Small intestine (tissue), 7 donors: ENCODE results near the gene CRYGN. TPM values are rescaled to one million over a fixed set of nuclear protein-coding genes. Genes with fewer than 3 reads are reported as not detected.

ENCODE experiments used
- DNase-seq, 2 donors: peaks; one replicate each; pipeline versions ENCODE4 v3.0.0 to v3.0.0-alpha.2; 2013
- FAIRE-seq: peaks from 2 replicates; lab custom pipeline; 2012; peaks lifted over from hg19 to GRCh38; lab: Jason Lieb, UNC
- H3K27ac ChIP-seq, 3 donors: one replicate each; pipeline ENCODE4 v1.5.1; 2013; ENCODE audit warnings: low read length in 2 of 3, mild to moderate bottlenecking in 2 of 3, control low read depth in 1 of 3, inconsistent platforms in 1 of 3, low read depth in 1 of 3, moderate library complexity in 1 of 3
- H3K27me3 ChIP-seq, 3 donors: one replicate each; pipeline ENCODE4 v1.6.1; 2013; ENCODE audit warnings: low read length in 3 of 3, inconsistent platforms in 1 of 3; ENCODE audit not compliant: control insufficient read depth in 3 of 3, insufficient read depth in 3 of 3
- H3K36me3 ChIP-seq, 3 donors: one replicate each; pipeline ENCODE4 v1.6.1; 2013; ENCODE audit warnings: low read length in 3 of 3, inconsistent platforms in 1 of 3, low read depth in 1 of 3, mild to moderate bottlenecking in 1 of 3, moderate library complexity in 1 of 3; ENCODE audit not compliant: control insufficient read depth in 3 of 3, insufficient read depth in 2 of 3
- H3K4me1 ChIP-seq, 3 donors: one replicate each; pipeline ENCODE4 v1.6.1; 2013; ENCODE audit warnings: low read length in 2 of 3, inconsistent platforms in 1 of 3, low read depth in 1 of 3, mild to moderate bottlenecking in 1 of 3, moderate library complexity in 1 of 3; ENCODE audit not compliant: control insufficient read depth in 3 of 3, insufficient read depth in 2 of 3
- H3K4me3 ChIP-seq, 3 donors: one replicate each; pipeline ENCODE4 v1.5.1; 2013; ENCODE audit warnings: low read length in 3 of 3, control low read depth in 1 of 3, inconsistent platforms in 1 of 3, low read depth in 1 of 3, mild to moderate bottlenecking in 1 of 3, moderate library complexity in 1 of 3
- H3K9me3 ChIP-seq, 2 donors: one replicate each; pipeline ENCODE4 v1.6.1; 2013; ENCODE audit warnings: low read depth in 1 of 2, low read length in 1 of 2; ENCODE audit not compliant: control insufficient read depth in 2 of 2, insufficient read depth in 1 of 2
- WGBS, 3 donors: extraction: QIAGEN DNeasy Blood & Tissue Kit; methylation state at CpG; one replicate each; pipeline ENCODE4 v1.1.7; 2013; 5-methylcytosine and 5-hydroxymethylcytosine counted together
- polyA plus RNA-seq, 4 donors: library from polyadenylated mRNA; stranded (reverse) in 3 of 4; unstranded in 1 of 4; fragments of 200-250 nt in 3 of 4; fragments of 120-200 nt in 1 of 4; gene quantifications; one replicate each; pipeline versions ENCODE4 v1.2.1 to v1.2.3, GENCODE V29; 2013
- donor health status: healthy with polysubstance abuse.
- donor health status: control.
- donor health status: control.
- donor health status: Bipolar disorder and iron deficiency.
- donor health status: healthy.

Gene CRYGN
- polyA plus RNA-seq, 4 donors: 0.06 to 0.07 TPM; not detected in 2

DNA sequence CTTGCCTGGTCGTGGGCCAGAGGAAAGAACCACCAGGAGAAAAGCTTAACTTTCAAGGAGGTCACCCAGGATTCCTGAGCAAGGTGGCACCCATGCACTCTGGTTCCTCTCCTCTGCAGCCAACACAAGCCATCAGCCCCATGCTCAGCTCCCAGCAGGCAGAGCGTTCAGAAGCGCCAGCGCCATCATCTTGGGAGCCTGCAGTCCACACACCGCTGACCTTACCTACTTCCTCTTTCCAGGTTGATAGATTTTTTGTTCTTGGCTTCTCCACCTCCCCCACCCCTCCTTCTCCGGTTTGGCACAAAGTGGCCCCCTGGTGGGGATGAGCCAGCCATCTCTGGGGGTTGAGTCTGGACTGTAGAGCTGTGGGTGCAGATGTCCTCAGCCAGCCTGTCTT is 28.4 kb downstream of the CRYGN start:
- Histone ChIP-seq H3K27me3 (peaks cover 4 to 61% (median 7%) of the 10 kb centered on the region in 3 donors), H3K4me1 (peaks cover 0 to 13% (median 5%) of the 10 kb centered on the region in 3 donors), H3K27ac (no peak overlapping the region), H3K36me3 (no peaks in the 10 kb centered on the region), H3K4me3 (no peak overlapping the region), H3K9me3 (no peaks in the 10 kb centered on the region)
- DNase-seq (no peak), FAIRE-seq (no peak)
- WGBS, 3 donors: 64 to 73% (median 70%) methylated on average over 6 of the region's 6 CpGs

DNA sequence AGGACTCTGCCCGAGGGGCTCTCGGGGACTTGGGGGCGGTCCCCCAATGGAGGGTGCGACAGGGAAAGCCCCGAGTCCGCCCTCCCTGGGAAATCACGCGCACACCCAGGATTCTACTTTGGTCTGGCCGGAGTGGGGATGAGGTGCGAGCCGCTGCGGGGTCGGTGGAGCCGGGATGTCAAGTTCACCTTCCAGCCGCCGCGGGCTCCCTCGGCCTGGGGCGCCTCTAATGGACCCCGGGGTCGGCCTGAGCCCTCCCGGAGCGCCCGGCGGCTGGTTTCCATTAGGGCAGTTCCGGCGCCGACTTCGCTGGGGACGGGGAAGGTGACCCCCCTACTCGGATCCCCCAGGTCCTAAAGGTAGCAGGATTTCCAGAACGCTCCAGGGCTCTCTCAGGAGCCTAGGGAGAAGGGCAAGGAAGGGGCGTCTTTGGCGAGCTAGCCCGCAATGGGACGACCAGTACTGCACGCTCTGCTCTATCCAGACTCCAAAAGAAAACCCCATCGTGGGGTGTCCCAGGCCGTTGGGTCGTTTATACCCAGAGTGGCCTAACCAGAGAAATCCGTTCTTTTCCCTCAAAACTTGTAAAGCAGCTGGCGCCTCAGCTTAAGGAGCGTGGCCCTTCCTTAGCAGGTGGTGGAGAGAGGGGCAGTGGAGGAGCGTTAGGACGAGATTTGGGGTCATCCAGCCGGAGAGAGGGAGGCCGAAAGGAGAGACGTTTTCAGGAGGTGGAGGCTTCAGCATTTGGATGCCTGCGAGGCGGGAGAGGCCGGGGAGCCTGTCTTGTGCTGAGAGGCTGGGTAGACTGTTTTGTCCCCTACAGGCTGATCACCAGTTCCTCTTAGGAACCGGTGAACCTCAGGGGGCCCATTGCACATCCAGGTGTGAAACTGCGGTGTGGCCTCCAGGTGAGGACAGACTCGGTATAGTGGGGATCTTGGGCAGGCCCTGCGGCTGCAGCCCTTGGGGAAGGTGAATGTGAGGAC is 29.2 kb downstream of the CRYGN start:
- 23 to 28% (median 26%) methylated on average over 50 to 55 of the region's 55 CpGs for WGBS, 3 donors
- Histone ChIP-seq H3K9me3 (no peaks in the 10 kb centered on the region), H3K27me3 (peaks cover 4 to 56% (median 7%) of the 10 kb centered on the region in 3 donors), H3K4me3 (peak overlapping the region; percentile 36 to 58 (median 38)), H3K4me1 (peaks cover 0 to 8% (median 5%) of the 10 kb centered on the region in 3 donors), H3K36me3 (no peaks in the 10 kb centered on the region), H3K27ac (no peak overlapping the region)
- no peak for FAIRE-seq
- peak in 1 of 2 donors; percentile 57 for DNase-seq

GRCh38 chr7:151409667-151410404 is 30.1 kb downstream of the CRYGN start, which contains the start of gene WDR86:
Gene WDR86, minus strand, starts transcription at chr7:151410038. Its CDS starts 449 bp downstream, at chr7:151409589.
- FAIRE-seq (no peak), DNase-seq (peak in 1 of 2 donors; percentile 36)
- Histone ChIP-seq H3K4me3 (peak within 1 kb of the TSS; percentile 36 to 58 (median 38)), H3K27ac (peak within 1 kb of the TSS in 1 of 3 donors; percentile 83), H3K36me3 (no peaks in the 10 kb centered on the region), H3K4me1 (peaks cover 0 to 8% (median 5%) of the 10 kb centered on the region in 3 donors), H3K27me3 (peaks cover 4 to 56% (median 7%) of the 10 kb centered on the region in 3 donors), H3K9me3 (no peaks in the 10 kb centered on the region)
- 2 to 3% (median 3%) methylated on average over 53 to 75 of the region's 75 CpGs for WGBS, 3 donors

DNA sequence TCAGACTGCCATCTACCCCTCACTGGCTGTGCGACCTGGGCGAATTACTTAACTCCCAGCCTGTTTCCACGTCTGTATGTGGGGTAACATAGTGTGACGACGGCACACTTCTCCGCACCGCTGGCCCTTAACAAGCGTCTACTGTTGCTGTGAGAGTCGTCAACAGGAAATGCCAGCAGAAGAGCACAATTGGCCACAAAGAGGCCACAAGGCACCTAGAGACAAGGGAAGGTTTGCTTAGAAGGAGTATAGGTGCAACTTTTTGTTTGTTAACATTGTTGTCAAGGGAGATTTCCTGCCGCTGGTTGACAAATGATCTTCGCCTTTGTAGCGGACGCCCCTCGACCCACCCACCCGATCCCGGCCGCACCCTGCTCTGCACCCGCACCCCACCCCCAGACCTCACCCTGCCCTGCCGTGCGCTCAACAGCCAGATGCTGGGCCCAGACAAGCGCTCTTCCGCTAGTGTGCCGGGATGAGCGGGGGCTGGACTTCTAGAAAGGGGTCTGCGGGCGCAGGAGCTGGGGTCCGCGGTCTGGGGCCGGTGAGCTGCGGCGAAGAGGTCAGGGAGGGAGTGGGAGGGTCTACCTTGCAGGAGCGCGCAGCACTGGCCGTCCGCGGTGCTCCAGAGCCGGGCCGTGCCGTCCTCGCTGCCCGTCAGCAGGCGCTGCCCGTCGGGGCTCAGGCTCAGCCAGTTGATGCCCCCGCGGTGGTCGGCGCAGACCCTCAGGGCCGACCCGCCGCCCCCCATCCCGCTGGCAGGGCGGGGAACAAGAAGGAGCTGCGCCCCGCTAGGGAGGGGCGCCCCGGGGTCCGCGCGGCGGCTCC is 30.9 kb downstream of the CRYGN start:
- 5 to 10% (median 5%) methylated on average over 43 to 61 of the region's 61 CpGs for WGBS, 3 donors
- DNase-seq (peak; percentile 51 to 55), FAIRE-seq (no peak)
- Histone ChIP-seq H3K4me3 (peak overlapping the region in 2 of 3 donors; percentile 36 to 58), H3K9me3 (no peaks in the 10 kb centered on the region), H3K36me3 (no peaks in the 10 kb centered on the region), H3K27me3 (peaks cover 4 to 51% (median 7%) of the 10 kb centered on the region in 3 donors), H3K4me1 (peaks cover 0 to 15% (median 5%) of the 10 kb centered on the region in 3 donors), H3K27ac (peak overlapping the region in 1 of 3 donors; percentile 83)

GRCh38 chr7:151408498-151408838 is 31.5 kb downstream of the CRYGN start:
- WGBS, 3 donors: 75 to 78% (median 78%) methylated on average over 7 of the region's 7 CpGs
- no peak for FAIRE-seq

DNA sequence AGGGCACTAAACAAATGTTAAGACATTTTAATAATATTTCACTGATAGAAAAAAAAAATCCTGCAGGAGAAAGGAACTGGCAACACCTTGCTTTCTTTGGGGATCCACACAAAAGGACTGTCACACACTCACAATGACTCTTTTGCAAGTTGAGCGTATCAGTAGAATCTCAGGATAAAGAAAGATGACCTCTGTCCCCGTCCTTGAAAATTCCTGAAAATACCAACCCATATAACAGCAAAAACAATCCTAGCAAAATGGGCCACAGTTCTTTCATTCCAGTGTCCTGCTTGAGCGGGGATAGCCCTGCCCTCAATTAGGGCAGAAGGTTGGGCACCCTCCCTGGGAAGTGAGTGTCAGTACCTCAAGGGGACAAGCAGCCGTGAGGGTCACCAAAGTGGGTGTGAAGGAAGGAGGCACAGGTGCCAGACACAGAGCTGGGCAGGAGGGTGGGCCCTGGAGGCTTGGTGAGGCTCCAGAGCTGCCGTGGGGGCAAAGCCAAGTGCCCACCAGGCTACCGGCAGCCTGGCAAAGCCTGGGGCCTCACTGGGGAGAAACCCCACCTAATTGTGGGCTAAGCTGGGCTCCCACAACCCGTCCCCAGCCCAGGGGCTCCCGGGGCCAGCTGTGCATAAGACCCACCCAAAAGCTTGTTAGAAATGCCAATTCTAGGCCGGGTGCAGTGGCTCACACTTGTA is 32.9 kb downstream of the CRYGN start:
- Histone ChIP-seq H3K9me3 (no peaks in the 10 kb centered on the region), H3K4me3 (no peak overlapping the region), H3K36me3 (no peaks in the 10 kb centered on the region), H3K27ac (no peak overlapping the region), H3K4me1 (peaks cover 0 to 20% (median 5%) of the 10 kb centered on the region in 3 donors), H3K27me3 (peaks cover 4 to 44% (median 4%) of the 10 kb centered on the region in 3 donors)
- 76 to 88% (median 85%) methylated on average over 9 of the region's 9 CpGs for WGBS, 3 donors
- no peak for DNase-seq
- no peak for FAIRE-seq

More at GRCh38 chr7:151408498-151408838, 31.5 kb downstream of the CRYGN start:
- H3K9me3 ChIP-seq: no peaks in the 10 kb centered on the region
- peak overlapping the region in 1 of 3 donors; percentile 42 for H3K27ac ChIP-seq
- peaks cover 4 to 51% (median 7%) of the 10 kb centered on the region in 3 donors for H3K27me3 ChIP-seq
- H3K4me3 ChIP-seq: peak overlapping the region in 1 of 3 donors; percentile 42
- no peak for DNase-seq
- H3K36me3 ChIP-seq: no peaks in the 10 kb centered on the region
- peaks cover 0 to 20% (median 5%) of the 10 kb centered on the region in 3 donors for H3K4me1 ChIP-seq

- 89 to 92% (median 89%) methylated on average over 24 of the region's 24 CpGs for WGBS, 3 donors
- FAIRE-seq: no peak
- Histone ChIP-seq H3K4me1 (peaks cover 0 to 20% (median 5%) of the 10 kb centered on the region in 3 donors), H3K27me3 (peaks cover 4 to 36% (median 4%) of the 10 kb centered on the region in 3 donors), H3K27ac (no peak overlapping the region), H3K36me3 (no peaks in the 10 kb centered on the region), H3K9me3 (no peaks in the 10 kb centered on the region), H3K4me3 (no peak overlapping the region)
- no peak for DNase-seq
Observed at GRCh38 chr7:151406051-151406875, 33.7 kb downstream of the CRYGN start.
